IgD-negative memory B cell (primary cell): ENCODE data around the gene SDF4. TPM values are rescaled to one million over a fixed set of nuclear protein-coding genes. Genes with fewer than 3 reads are reported as not detected.
A peak's percentile ranks its signal among the peaks of the same experiment; 100 is the strongest.

ENCODE experiments used
- H3K27ac Mint-ChIP-seq, 3 donors: one replicate each; pipeline ENCODE4 v1.8.0; 2020 to 2022; ENCODE audit warnings: mild to moderate bottlenecking in 3 of 3, mixed read lengths in 3 of 3, moderate library complexity in 1 of 3
- H3K27me3 Mint-ChIP-seq: one replicate; pipeline ENCODE4 v1.8.0; 2021; ENCODE audit warnings: mixed read lengths
- H3K36me3 Mint-ChIP-seq: one replicate; pipeline ENCODE4 v1.8.0; 2020; ENCODE audit warnings: mild to moderate bottlenecking, mixed read lengths
- H3K4me1 Mint-ChIP-seq, 3 donors: one replicate each; pipeline ENCODE4 v1.8.0; 2020 to 2022; ENCODE audit warnings: mixed read lengths in 3 of 3, mild to moderate bottlenecking in 1 of 3
- H3K4me3 Mint-ChIP-seq, 4 donors: one replicate each; pipeline ENCODE4 v1.8.0; 2020 to 2022; ENCODE audit warnings: mild to moderate bottlenecking in 4 of 4, mixed read lengths in 4 of 4, moderate library complexity in 3 of 4
- H3K9me3 Mint-ChIP-seq, 3 donors: one replicate each; pipeline ENCODE4 v1.8.0; 2020 to 2021; ENCODE audit warnings: mixed read lengths in 3 of 3, mild to moderate bottlenecking in 1 of 3
- polyA plus RNA-seq: library from polyadenylated mRNA; unstranded; fragments of 300-500 nt; fragmentation: Illumina TruSeq; gene quantifications from one replicate; pipeline ENCODE4 v1.2.3, GENCODE V29; 2021

The SDF4 gene
- polyA plus RNA-seq, 1 donor from 2014 or later: 121 TPM

DNA sequence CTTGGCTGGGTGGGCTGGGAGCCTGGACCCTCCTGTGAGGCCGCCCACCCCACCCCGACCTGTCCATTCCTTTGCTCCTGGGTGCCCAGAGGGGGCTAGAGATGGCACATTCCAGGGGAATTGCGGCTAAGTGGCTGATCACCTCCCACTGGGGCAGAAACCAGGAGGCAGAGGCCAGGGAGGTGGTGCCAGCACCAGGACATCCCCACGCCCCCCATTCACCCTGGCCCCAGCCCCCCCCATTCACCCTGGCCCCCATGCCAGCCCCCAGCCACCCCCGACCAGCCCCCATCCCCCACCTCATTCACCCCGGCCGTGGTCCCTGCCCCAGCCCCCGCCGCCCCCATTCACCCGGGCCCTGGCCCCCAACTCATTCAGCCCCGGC is 8.5 kb upstream of the SDF4 start:
- Mint-ChIP-seq H3K36me3 (no peaks in the 10 kb centered on the region), H3K4me1 (no peaks in the 10 kb centered on the region), H3K27me3 (peaks cover 8% of the 10 kb centered on the region), H3K4me3 (no peak overlapping the region), H3K27ac (no peak overlapping the region), H3K9me3 (no peaks in the 10 kb centered on the region)

DNA sequence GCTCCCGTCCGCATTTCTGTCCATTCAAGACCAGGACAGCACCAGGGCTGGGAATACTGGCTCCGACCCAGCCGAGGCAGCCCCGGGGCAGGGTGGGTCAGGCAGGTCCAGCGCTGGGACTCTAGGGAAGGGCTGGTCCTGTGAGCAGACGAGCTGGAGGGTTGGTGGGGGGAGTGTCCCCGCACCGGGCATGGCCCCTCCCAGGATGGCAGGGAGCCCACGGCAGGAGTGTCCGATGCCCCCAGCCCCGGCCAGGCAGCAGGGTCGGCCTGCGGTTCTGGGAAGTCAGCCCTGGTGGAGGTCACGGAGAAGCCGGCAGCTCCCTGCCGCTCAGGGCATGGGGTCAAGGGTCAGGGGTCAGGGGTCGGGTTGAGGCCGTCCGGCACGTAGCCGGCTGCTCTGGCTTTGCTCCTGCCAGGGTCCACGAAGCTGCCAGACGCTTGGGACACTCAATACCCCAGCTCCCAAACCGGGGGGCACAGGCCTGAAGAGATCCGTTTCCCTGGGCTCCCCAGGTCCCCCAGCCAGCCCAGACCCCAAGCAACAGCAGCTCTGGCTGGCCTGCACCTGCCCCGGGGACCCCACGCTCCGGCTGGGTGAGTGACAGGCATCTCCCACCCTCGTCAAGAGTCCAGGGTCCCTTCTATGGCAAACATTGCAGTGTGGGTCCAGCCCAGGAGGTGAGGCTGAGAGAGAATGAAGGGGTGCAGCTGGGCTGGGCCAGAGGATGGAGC is 8.0 kb upstream of the SDF4 start:
- no peaks in the 10 kb centered on the region for H3K36me3 Mint-ChIP-seq
- H3K27ac Mint-ChIP-seq: no peak overlapping the region
- no peaks in the 10 kb centered on the region for H3K4me1 Mint-ChIP-seq
- H3K27me3 Mint-ChIP-seq: peaks cover 8% of the 10 kb centered on the region
- H3K9me3 Mint-ChIP-seq: no peaks in the 10 kb centered on the region
- no peak overlapping the region for H3K4me3 Mint-ChIP-seq

DNA sequence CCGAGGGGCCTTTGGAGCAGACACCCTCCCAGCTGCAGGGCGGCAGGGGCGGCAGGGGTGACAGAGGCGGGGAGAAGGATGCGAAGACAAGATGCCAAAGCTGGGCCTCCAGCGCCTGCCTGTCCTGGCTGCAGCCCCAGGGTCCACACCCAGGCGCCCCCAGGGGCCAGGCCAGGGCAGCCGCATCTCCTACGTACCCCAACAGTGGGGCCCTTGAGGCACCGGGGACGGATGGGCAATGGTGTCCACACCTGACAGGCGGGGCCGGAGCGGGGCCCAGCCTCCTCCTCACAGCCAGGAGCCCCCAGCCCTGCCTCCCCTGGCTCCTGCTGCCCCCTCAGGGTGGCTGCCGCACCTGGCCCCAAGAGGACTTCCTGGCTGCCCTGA is 7.4 kb upstream of the SDF4 start:
- H3K27me3 Mint-ChIP-seq: peaks cover 8% of the 10 kb centered on the region
- H3K4me3 Mint-ChIP-seq: no peak overlapping the region
- no peak overlapping the region for H3K27ac Mint-ChIP-seq
- no peaks in the 10 kb centered on the region for H3K9me3 Mint-ChIP-seq
- no peaks in the 10 kb centered on the region for H3K36me3 Mint-ChIP-seq
- H3K4me1 Mint-ChIP-seq: peaks cover 0 to under 1% (median 0%) of the 10 kb centered on the region in 3 donors

DNA sequence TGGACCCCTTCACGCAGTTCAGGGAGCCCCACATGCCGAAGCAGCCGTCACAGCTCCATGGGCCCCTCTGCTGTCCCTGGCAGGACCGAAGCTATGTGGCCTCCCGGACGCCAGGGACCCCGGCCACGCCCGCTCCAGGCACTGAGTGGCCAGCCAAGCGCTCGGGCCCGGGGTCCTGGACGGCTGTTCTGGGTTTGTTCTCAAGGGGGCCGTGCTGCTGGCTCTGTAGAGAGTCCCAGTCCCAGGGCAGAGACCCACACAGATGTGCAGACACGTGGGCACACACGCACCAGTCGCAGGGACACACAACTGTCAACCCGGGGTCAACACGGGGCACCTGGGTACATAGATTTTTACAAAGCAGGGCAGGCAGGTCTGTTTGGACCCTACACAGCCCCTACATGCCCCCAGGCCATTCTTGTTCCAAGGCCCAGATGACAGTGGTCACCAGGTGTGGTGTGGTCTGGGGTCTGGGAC is 6.9 kb upstream of the SDF4 start:
- Mint-ChIP-seq H3K4me1 (peaks cover 0 to 4% (median 4%) of the 10 kb centered on the region in 3 donors), H3K9me3 (no peaks in the 10 kb centered on the region), H3K27me3 (peaks cover 8% of the 10 kb centered on the region), H3K36me3 (no peaks in the 10 kb centered on the region), H3K4me3 (no peak overlapping the region), H3K27ac (no peak overlapping the region)

DNA sequence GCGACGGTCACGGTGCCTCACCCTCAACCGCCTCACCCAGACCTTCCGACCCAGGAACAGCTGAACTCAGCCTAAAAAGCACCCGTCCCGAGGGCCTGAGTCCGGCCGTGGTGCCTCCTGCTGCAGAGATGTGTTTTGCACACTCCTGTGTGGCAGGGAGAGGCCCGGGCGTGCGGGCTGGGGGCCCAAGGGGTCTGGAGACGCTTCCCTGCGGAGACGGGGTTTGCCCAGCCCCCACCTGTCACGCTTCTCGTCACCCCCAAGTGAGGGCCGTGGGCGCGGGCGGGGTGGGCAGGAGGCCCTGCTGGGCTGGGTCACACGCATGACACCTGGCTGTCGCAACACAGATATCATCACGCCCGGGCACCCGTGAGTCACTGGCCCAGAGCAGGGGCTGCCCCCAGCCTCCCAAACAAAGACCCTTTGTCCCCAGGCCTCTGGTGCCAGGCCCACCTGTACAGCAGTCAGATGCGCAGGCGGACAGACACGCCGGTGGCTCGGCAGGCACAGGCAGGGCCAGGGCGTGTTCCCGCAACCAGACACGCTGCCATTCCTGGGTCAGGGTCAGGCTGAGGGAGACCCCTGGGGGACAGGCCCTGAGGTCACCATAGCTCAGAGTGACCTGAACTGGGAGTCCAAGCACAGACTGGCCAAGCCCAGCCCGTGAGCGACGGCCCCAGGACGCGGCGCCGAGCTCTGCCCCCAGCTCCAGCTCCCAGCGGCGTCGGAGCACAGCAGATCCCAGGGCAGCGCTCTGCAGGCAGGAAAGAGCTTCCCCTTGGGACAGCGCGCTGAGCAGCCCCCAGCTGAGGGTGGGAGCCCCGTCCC is 6.3 kb upstream of the SDF4 start:
- no peak overlapping the region for H3K4me3 Mint-ChIP-seq
- H3K27ac Mint-ChIP-seq: no peak overlapping the region
- H3K27me3 Mint-ChIP-seq: peaks cover 8% of the 10 kb centered on the region
- no peaks in the 10 kb centered on the region for H3K9me3 Mint-ChIP-seq
- H3K36me3 Mint-ChIP-seq: no peaks in the 10 kb centered on the region
- H3K4me1 Mint-ChIP-seq: peaks cover 0 to 8% (median 8%) of the 10 kb centered on the region in 3 donors

DNA sequence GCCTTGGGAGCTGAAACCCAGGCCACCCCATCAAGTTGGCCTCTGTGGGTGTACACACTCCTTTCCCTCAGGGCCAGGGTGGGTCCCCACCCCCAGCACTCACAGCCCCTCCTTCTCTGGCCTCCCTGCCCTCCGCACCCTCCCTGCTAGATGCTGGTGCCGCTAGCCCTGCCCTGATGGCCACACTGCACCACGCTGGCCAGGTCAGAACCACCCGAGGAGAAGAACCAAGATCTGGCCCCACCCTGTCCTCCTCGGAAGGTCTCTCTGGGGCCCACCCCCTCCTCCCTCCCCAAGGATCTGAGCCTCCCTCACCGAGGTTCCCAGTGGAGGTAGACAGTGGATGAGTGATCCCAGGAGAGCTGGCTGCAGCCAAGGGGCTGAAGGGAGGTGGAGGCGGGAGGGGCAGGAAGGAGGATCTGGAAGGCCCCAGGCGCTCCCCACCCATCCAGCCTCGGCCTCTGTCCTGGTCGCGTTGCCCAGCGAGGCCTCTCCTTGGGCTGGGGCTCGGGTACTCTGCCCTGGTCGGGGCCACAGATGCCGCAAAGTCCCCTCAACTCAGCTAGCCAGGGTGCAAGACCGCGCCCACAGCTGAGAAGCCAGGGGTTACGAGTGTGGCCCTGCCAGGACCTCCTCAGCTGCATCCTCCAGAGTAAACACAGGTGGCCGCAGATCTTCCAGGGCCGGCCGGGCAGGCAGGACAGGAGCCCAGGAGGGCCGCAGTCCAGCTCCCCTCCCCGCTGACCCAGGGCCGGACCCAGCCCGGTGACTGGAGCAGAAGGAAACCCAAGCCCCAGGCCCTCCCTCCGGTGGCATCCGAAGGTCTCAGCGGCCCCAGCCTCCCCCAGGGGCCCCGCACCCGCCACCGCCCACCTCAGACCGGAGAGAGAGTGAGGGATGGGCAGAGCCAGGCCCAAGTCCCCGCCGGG is 5.4 kb upstream of the SDF4 start:
- H3K9me3 Mint-ChIP-seq: no peaks in the 10 kb centered on the region
- peak overlapping the region in 1 of 4 donors; percentile 75 for H3K4me3 Mint-ChIP-seq
- peaks cover 8% of the 10 kb centered on the region for H3K27me3 Mint-ChIP-seq
- no peak overlapping the region for H3K27ac Mint-ChIP-seq
- H3K36me3 Mint-ChIP-seq: no peaks in the 10 kb centered on the region
- peaks cover 0 to 8% (median 8%) of the 10 kb centered on the region in 3 donors for H3K4me1 Mint-ChIP-seq

DNA sequence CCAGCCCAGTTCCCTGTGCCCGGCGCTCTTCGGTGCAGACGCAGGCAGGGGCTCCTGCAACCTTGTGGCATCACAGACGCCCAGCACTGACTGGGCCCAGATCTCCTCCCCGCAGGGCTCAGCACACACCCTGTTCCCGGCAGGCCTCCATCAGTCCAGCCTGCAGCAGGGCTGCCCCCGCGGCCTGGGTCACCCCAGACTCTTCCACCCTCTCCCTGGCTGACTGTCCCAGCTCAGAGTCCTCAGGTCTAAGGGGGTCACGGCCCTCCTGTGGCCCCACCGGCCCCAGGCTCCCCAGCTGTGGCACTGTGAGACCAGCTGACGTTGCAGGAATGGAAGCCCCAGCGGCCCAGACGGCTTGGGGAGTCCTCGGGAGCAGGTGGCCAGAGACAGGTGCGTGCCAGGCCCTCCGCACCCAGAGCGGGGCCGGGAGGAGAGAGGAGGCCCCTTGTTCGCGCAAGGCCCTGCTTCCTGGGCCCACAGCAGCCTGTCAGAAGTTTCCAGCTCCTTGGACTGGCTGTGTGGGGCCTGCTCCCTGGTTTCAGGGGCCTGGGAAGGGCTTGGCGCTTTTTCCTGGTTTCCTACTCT is 4.5 kb upstream of the SDF4 start:
- Mint-ChIP-seq H3K4me3 (no peak overlapping the region), H3K27me3 (peaks cover 8% of the 10 kb centered on the region), H3K4me1 (peaks cover 0 to 8% (median 8%) of the 10 kb centered on the region in 3 donors), H3K36me3 (no peaks in the 10 kb centered on the region), H3K9me3 (no peaks in the 10 kb centered on the region), H3K27ac (no peak overlapping the region)

DNA sequence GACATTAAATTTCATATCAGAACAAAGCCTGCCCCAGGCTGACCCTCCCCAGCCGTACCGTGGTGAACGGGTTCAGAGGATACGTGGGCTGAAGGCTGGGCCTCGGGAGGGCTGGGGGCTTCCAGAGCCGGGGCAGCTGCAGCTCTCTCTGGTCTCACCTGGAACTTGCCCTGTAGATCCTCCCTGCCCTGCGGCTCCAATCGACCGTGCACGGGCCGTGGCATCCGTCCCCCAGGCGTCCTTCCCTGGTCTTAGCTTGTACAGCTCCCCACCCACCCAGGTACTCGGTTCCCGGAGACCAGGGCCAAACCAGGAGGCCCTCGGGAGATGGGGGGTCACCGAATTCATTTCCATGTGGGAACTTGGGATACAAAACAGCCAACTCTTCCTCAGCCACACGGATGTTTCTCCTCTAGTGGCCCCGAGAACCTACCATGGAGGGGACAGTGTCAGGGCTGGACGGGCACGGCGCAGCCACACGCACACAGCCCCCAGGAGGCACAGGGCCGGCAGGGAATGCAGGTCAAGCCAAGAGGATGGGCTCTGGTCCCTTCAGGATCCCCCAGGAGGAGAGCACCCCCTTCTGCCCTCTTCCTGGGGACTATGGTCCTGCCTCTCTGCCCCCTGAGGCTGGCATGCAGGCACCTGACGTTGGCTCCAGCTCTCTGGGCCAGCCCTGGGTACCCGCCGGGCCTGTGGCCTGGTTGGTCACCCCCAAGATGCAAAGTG is 3.4 kb upstream of the SDF4 start:
- Mint-ChIP-seq H3K27ac (no peak overlapping the region), H3K9me3 (no peaks in the 10 kb centered on the region), H3K4me1 (peaks cover 3 to 12% (median 12%) of the 10 kb centered on the region in 3 donors), H3K4me3 (peak overlapping the region in 2 of 4 donors; percentile 14 to 43), H3K27me3 (peaks cover 7% of the 10 kb centered on the region), H3K36me3 (no peaks in the 10 kb centered on the region)

DNA sequence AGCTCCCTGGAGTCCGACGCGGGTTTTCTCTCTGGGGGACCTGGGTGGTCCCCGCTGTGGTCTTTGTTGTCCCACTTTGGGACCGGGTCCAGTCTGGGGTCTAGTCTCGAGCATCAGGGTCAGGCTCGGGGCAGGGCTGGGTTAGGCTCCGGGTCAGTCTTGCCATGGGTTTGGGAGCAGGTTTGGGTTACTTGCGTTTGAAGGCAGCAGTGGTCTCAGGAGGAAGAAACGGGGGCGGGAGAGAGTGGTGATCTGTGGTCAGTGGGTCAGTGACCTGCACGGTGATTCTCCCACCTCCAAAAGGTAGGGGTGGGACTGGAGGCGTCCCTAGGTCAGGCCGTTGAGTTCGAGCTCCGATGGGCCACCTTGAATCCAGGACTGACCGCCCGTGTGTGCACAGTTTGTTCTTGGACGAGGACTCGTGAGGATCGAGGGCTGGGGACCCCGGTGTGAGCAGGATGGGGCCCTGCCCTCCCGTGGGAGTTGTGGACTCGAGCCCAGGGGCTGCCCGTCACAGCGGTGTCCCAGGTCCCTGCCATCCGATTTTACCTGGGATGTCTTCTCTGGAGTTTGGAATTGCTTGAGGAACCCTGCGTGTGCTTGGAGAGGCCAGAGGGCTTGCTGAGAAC is 2.5 kb upstream of the SDF4 start:
- peaks cover 4% of the 10 kb centered on the region for H3K27me3 Mint-ChIP-seq
- H3K36me3 Mint-ChIP-seq: no peaks in the 10 kb centered on the region
- no peaks in the 10 kb centered on the region for H3K9me3 Mint-ChIP-seq
- H3K4me3 Mint-ChIP-seq: peak overlapping the region; percentile 8 to 86 (median 74)
- H3K27ac Mint-ChIP-seq: peak overlapping the region in 2 of 3 donors; percentile 31 to 75
- H3K4me1 Mint-ChIP-seq: peaks cover 3 to 20% (median 19%) of the 10 kb centered on the region in 3 donors

DNA sequence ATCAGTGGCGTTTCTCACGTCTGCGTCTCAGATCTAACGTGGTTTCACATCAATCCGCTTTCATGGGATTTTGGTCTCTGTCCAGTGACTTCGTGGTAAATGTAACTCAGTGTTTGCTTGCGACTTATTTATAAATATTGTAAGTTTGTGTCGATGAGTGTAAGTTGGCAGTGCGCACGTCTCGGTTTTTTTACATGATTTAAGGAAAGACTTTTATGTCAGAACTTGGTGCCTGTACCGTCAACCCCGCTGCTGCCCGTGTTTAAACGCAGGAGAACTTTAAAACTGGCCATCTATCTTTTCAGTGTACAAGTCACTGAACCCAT is 1.7 kb upstream of the SDF4 start:
- Mint-ChIP-seq H3K36me3 (no peaks in the 10 kb centered on the region), H3K4me3 (peak overlapping the region; percentile 65 to 86 (median 82)), H3K4me1 (peaks cover 3 to 20% (median 19%) of the 10 kb centered on the region in 3 donors), H3K27me3 (peaks cover 2% of the 10 kb centered on the region), H3K27ac (peak overlapping the region in 2 of 3 donors; percentile 59 to 75), H3K9me3 (no peaks in the 10 kb centered on the region)

DNA sequence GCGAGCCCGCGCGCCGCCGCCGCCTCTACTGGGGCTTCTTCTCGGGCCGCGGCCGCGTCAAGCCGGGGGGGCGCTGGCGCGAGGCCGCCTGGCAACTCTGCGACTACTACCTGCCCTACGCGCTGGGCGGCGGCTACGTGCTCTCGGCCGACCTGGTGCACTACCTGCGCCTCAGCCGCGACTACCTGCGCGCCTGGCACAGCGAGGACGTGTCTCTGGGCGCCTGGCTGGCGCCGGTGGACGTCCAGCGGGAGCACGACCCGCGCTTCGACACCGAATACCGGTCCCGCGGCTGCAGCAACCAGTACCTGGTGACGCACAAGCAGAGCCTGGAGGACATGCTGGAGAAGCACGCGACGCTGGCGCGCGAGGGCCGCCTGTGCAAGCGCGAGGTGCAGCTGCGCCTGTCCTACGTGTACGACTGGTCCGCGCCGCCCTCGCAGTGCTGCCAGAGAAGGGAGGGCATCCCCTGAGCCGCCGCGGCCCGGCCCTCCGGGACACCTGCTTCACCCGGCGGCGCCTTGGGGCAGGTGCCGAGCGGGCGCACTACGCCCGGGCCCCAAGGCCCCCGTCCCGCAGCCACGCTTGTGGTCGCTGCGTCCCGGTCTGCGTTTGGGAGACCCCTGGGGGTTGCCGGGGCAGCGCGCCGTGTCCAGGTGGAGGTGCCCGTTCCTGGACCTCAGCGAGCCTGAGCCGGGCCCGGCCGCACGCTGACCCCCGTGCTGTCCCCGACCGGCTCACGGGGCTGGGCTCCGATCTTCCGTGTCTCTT is 1.2 kb upstream of the SDF4 start:
- Mint-ChIP-seq H3K27me3 (peaks cover 2% of the 10 kb centered on the region), H3K36me3 (no peaks in the 10 kb centered on the region), H3K4me3 (peak overlapping the region; percentile 65 to 86 (median 82)), H3K9me3 (no peaks in the 10 kb centered on the region), H3K27ac (peak overlapping the region in 2 of 3 donors; percentile 59 to 75), H3K4me1 (peaks cover 3 to 20% (median 19%) of the 10 kb centered on the region in 3 donors)

DNA sequence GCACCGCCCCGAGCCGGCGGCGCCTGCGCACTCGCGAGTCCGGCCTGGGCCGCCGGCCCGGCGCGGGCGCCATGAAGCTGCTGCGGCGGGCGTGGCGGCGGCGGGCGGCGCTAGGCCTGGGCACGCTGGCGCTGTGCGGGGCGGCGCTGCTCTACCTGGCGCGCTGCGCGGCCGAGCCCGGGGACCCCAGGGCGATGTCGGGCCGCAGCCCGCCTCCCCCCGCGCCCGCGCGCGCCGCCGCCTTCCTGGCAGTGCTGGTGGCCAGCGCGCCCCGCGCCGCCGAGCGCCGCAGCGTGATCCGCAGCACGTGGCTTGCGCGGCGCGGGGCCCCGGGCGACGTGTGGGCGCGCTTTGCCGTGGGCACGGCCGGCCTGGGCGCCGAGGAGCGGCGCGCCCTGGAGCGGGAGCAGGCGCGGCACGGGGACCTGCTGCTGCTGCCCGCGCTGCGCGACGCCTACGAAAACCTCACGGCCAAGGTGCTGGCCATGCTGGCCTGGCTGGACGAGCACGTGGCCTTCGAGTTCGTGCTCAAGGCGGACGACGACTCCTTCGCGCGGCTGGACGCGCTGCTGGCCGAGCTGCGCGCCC is 501 bp upstream of the SDF4 start, which contains the start of gene B3GALT6:
Gene B3GALT6 (plus strand): TSS at position 30 of the 588 bp plus-strand sequence. CDS start 42 bp downstream, at position 72.
- peak within 1 kb of the TSS; percentile 86 to 93 (median 93) for H3K27ac Mint-ChIP-seq
- no peaks in the 10 kb centered on the region for H3K9me3 Mint-ChIP-seq
- H3K4me1 Mint-ChIP-seq: peaks cover 3 to 20% (median 19%) of the 10 kb centered on the region in 3 donors
- peak within 1 kb of the TSS; percentile 91 to 97 (median 95) for H3K4me3 Mint-ChIP-seq
- no peaks in the 10 kb centered on the region for H3K27me3 Mint-ChIP-seq
- H3K36me3 Mint-ChIP-seq: no peaks in the 10 kb centered on the region
